K562 (cell line): Measurements from ENCODE around the gene PRPS1L1. TPM values are rescaled to one million over a fixed set of nuclear protein-coding genes. Genes with fewer than 3 reads are reported as not detected.

Experiments used
- ATAC-seq: fragments of 200-7000 bp; cut with Tn5 transposase; 3 replicates; pipeline ENCODE4 v1.9.1; 2020; ENCODE audit warnings: moderate library complexity
- BruUV-seq: library from RNA; stranded (reverse); fragments of 400-500 nt; replicated peaks from 2 replicates; lab custom pipeline; 2021; lab: Mats Ljungman, UMichigan
- CTCF ChIA-PET: fragments of 300-600 bp; formaldehyde crosslinking; extraction: SDS; loops from one replicate; lab custom pipeline; 2021; ENCODE audit warnings: low intra/inter-chr PET ratio; lab: Yijun Ruan, JAX
- POLR2A ChIA-PET: fragments of 300-600, 350-650 bp; sonication (Branson Sonifier 250); formaldehyde crosslinking; extraction: SDS; loops from one replicate; lab custom pipeline; 2021; ENCODE audit warnings: antibody characterized with exemption, inconsistent platforms; lab: Yijun Ruan, JAX
- DNase-seq, 4 experiments: peaks; one replicate each; pipeline versions ENCODE4 v3.0.0 to v3.0.0-alpha.2; 2011 to 2018; ENCODE audit warnings: low spot score in 3 of 4, mixed read lengths in 3 of 4; ENCODE audit errors: extremely low read depth in 1 of 4
- FAIRE-seq: peaks from 2 replicates; lab custom pipeline; 2011; peaks lifted over from hg19 to GRCh38; lab: Jason Lieb, UNC
- H2AFZ ChIP-seq: 2 replicates; pipeline ENCODE4 v1.6.0; 2011; ENCODE audit warnings: low read depth, low read length, control low read depth, inconsistent platforms
- H3K27ac ChIP-seq: fragments of 200-600 bp; 3 replicates; pipeline ENCODE4 v1.8.0; 2011; ENCODE audit warnings: low read depth, mild to moderate bottlenecking, control low read depth, inconsistent platforms, low read length, moderate library complexity, mixed read lengths; ENCODE audit errors: extremely low read depth
- H3K27me3 ChIP-seq, 2 experiments: fragments of 300-600 bp in 1 of 2; 2 replicates in 1 of 2; 3 replicates in 1 of 2; pipeline versions ENCODE4 v1.6.0 to v1.8.0; 2011; ENCODE audit warnings: inconsistent platforms in 2 of 2, low read length in 2 of 2, mild to moderate bottlenecking in 1 of 2, mixed read lengths in 1 of 2, moderate library complexity in 1 of 2; ENCODE audit not compliant: control insufficient read depth in 2 of 2, insufficient read depth in 2 of 2
- H3K36me3 ChIP-seq: fragments of 300-600 bp; 3 replicates; pipeline ENCODE4 v1.8.0; 2011; ENCODE audit warnings: mild to moderate bottlenecking, low read length, inconsistent platforms; ENCODE audit not compliant: control insufficient read depth, insufficient read depth
- H3K4me1 ChIP-seq, 2 experiments: fragments of 200-600 bp in 1 of 2; replicated peaks in 1 of 2; 2 replicates in 1 of 2; 3 replicates in 1 of 2; pipeline versions ENCODE4 v1.5.1 to v1.8.0; 2011; ENCODE audit warnings: inconsistent platforms in 2 of 2, low read length in 2 of 2, mild to moderate bottlenecking in 1 of 2, mixed read lengths in 1 of 2, moderate library complexity in 1 of 2; ENCODE audit not compliant: control insufficient read depth in 2 of 2, insufficient read depth in 2 of 2
- H3K4me2 ChIP-seq: 2 replicates; pipeline ENCODE4 v1.6.1; 2011; ENCODE audit warnings: low read length, control low read depth, inconsistent platforms, mixed read lengths; ENCODE audit not compliant: insufficient read depth
- H3K4me3 ChIP-seq: fragments of 200-600 bp; sonication (generic), shearing (Covaris generic); 2 replicates; pipeline ENCODE4 v1.5.1; 2016; ENCODE audit warnings: control low read depth, inconsistent platforms
- H3K79me2 ChIP-seq: fragments of 200-600 bp; 3 replicates; pipeline ENCODE4 v1.8.0; 2011; ENCODE audit warnings: low read length, inconsistent platforms; ENCODE audit not compliant: control insufficient read depth, insufficient read depth
- H3K9ac ChIP-seq, 2 experiments: 2 replicates each; pipeline versions ENCODE4 v1.6.0 to v1.6.1; 2011; ENCODE audit warnings: low read depth in 2 of 2, low read length in 2 of 2, control low read depth in 1 of 2, inconsistent platforms in 1 of 2, mild to moderate bottlenecking in 1 of 2, mixed read lengths in 1 of 2; ENCODE audit not compliant: insufficient read depth in 1 of 2
- H3K9me1 ChIP-seq: one replicate; pipeline ENCODE4 v1.6.0; 2011; ENCODE audit warnings: inconsistent platforms, mild to moderate bottlenecking, low read length, moderate library complexity; ENCODE audit not compliant: control insufficient read depth, insufficient read depth
- H3K9me3 ChIP-seq: replicated peaks from 2 replicates; pipeline ENCODE4 v1.5.1; 2011; ENCODE audit warnings: low read depth, low read length, inconsistent platforms; ENCODE audit not compliant: control insufficient read depth, insufficient read depth
- H4K20me1 ChIP-seq: replicated peaks from 2 replicates; pipeline ENCODE4 v1.6.1; 2011; ENCODE audit warnings: low read length, inconsistent platforms, mixed read lengths; ENCODE audit not compliant: control insufficient read depth, insufficient read depth
- FOXJ3 ChIP-seq: sonication (generic); formaldehyde crosslinking; IDR thresholded peaks from 2 replicates; pipeline ENCODE4 v1.4.0; 2020; ENCODE audit warnings: mild to moderate bottlenecking, missing genetic modification reagents
- FOXO4 ChIP-seq: fragments of 450-650 bp; formaldehyde crosslinking; IDR thresholded peaks from 2 replicates; pipeline ENCODE4 v1.4.0; 2020; ENCODE audit warnings: mild to moderate bottlenecking, moderate library complexity
- HNRNPH1 ChIP-seq: fragments of 200-400 bp; formaldehyde crosslinking; optimal IDR thresholded peaks from 2 replicates; pipeline ENCODE3; 2017; ENCODE audit warnings: low read depth, mild to moderate bottlenecking, low read length, moderate library complexity
- in situ Hi-C: fragments of 300-500 bp; cut with MboI; formaldehyde crosslinking; loops from 4 replicates; pipeline ENCODE4 v1.15.0; 2018; ENCODE audit warnings: inconsistent platforms, mixed read lengths
- intact Hi-C: fragments of 100-400 bp; cut with micrococcal nuclease; formaldehyde crosslinking; loops from 2 replicates; pipeline ENCODE4 v1.14.2; 2022
- polyA plus RNA-seq, 8 experiments: library from polyadenylated mRNA; depleted of rRNA in 4 of 8; stranded (reverse) in 5 of 8; unstranded in 3 of 8; fragments of >200 nt; fragmentation: Nextera tagmentation in 2 of 8; fragmentation: Illumina TruSeq in 1 of 8; extraction: Ambion mirVana in 2 of 8; extraction: Trizol in 1 of 8; gene quantifications; 2 replicates each; pipeline versions ENCODE4 v1.2.1 to v1.2.3, GENCODE V29; 2011 to 2014; ENCODE audit warnings: inconsistent platforms in 1 of 8, missing spikeins in 1 of 8
- total RNA-seq, 7 experiments: library from RNA; depleted of rRNA in 6 of 7; stranded (reverse); fragments of >200 nt in 6 of 7; fragmentation: Illumina TruSeq in 2 of 7; extraction: Trizol in 2 of 7; gene quantifications; 2 replicates each; pipeline versions ENCODE4 v1.2.1 to v1.2.3, GENCODE V29; 2011 to 2021; ENCODE audit warnings: low replicate concordance in 1 of 7
- TF ChIP-seq, protein P1 (sequence below): fragments of 450-650 bp; formaldehyde crosslinking; IDR thresholded peaks from 2 replicates; pipeline ENCODE4 v1.4.0; 2022; ENCODE audit warnings: missing genetic modification characterization
- TF ChIP-seq, protein P2 (sequence below): fragments of 250-450 bp; sonication (Bioruptor Pico); IDR thresholded peaks from 2 replicates; pipeline ENCODE4 v1.5.1; 2021; ENCODE audit warnings: mild to moderate bottlenecking

PRPS1L1 gene
- total and polyA plus RNA-seq, 9 of the 15 experiments (the other 6 are each of a cell fraction or from before 2014, with no cell fraction given): 0.07 to 0.10 (median 0.08) TPM; not detected in 6

DNA sequence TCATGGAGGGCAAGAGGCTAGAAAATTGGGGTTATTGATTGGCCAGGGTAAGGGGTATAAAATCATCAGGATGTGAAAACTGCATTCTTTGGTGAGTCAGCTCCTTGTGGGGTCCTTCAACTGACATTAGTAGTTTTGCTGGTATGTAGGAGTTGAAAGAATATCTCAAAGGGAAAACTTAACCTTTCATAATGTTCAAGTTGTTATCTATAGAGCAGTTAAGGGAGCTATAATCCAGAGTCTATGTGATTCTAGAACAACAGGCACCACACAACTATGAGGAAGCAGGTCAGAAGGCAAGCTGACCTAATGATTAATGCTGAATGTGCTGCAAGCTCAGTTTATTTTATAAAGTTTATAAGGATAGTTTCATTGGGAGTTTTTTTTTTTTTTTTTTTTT lies 13.7 kb downstream of the PRPS1L1 start:
- CTCF ChIA-PET: no interaction called here
- no peak overlapping the region for H3K4me3 ChIP-seq
- H3K9ac ChIP-seq: no peak overlapping the region
- H3K9me1 ChIP-seq: no peaks in the 10 kb centered on the region
- H3K4me1 ChIP-seq: no peaks in the 10 kb centered on the region
- DNase-seq: no peak
- no peaks in the 10 kb centered on the region for H4K20me1 ChIP-seq
- POLR2A ChIA-PET: interaction anchor here (1.4 kb wide), 1 partner anchor 14 kb away, joined by 3 read pairs; no protein-coding TSS in a partner anchor
- FAIRE-seq: no peak
- H3K36me3 ChIP-seq: no peaks in the 10 kb centered on the region
- H3K9me3 ChIP-seq: 0 out of 2 replicates have a peak, but pooled peaks cover 2% of the 10 kb centered on the region
- H3K27me3 ChIP-seq: 0 out of 5 replicates have a peak, but pooled peaks cover 0 to 6% of the 10 kb centered on the region in 2 experiments
- TF ChIP-seq, protein P1, sequence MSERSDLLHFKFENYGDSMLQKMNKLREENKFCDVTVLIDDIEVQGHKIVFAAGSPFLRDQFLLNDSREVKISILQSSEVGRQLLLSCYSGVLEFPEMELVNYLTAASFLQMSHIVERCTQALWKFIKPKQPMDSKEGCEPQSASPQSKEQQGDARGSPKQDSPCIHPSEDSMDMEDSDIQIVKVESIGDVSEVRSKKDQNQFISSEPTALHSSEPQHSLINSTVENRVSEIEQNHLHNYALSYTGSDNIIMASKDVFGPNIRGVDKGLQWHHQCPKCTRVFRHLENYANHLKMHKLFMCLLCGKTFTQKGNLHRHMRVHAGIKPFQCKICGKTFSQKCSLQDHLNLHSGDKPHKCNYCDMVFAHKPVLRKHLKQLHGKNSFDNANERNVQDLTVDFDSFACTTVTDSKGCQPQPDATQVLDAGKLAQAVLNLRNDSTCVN: no peak
- no peak for TF ChIP-seq FOXO4 (CRISPR knock-in tag)
- no peak for TF ChIP-seq FOXJ3 (CRISPR knock-in tag)
- no peak for TF ChIP-seq HNRNPH1
- TF ChIP-seq, protein P2, sequence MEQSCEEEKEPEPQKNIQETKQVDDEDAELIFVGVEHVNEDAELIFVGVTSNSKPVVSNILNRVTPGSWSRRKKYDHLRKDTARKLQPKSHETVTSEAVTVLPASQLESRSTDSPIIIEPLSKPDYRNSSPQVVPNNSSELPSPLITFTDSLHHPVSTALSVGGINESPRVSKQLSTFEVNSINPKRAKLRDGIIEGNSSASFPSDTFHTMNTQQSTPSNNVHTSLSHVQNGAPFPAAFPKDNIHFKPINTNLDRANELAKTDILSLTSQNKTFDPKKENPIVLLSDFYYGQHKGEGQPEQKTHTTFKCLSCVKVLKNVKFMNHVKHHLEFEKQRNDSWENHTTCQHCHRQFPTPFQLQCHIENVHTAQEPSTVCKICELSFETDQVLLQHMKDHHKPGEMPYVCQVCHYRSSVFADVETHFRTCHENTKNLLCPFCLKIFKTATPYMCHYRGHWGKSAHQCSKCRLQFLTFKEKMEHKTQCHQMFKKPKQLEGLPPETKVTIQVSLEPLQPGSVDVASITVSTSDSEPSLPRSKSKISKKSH: no peak
- H2AFZ ChIP-seq: no peak overlapping the region
- H3K79me2 ChIP-seq: no peaks in the 10 kb centered on the region
- H3K27ac ChIP-seq: no peak overlapping the region
- BruUV-seq: no TSS peak
- in situ Hi-C loops (no loop called here), intact Hi-C loops (no loop called here)
- ATAC-seq: no peak
- no peak overlapping the region for H3K4me2 ChIP-seq
